Uterus (tissue), 4 donors: Measurements from ENCODE around the gene DDX24. TPM values are rescaled to one million over a fixed set of nuclear protein-coding genes. Genes with fewer than 3 reads are reported as not detected.

Experiments
- DNase-seq, 2 donors: peaks; one replicate each; pipeline ENCODE4 v3.0.0-alpha.2; 2019 to 2020
- H3K27ac ChIP-seq, 2 donors: fragments of 200-600 bp; sonication (generic); 1 replicate in 1 of 2; 2 replicates in 1 of 2; pipeline ENCODE4 v1.5.1; 2016 to 2018
- H3K27me3 ChIP-seq, 2 donors: fragments of 200-600 bp; sonication (generic); one replicate each; pipeline ENCODE4 v1.5.1; 2018 to 2019; ENCODE audit warnings: control low read depth in 1 of 2
- H3K36me3 ChIP-seq, 2 donors: fragments of 200-600 bp; sonication (generic); one replicate each; pipeline ENCODE4 v1.5.1; 2019; ENCODE audit warnings: control low read depth in 1 of 2
- H3K4me1 ChIP-seq, 2 donors: fragments of 200-600 bp; sonication (generic); one replicate each; pipeline ENCODE4 v1.5.1; 2018 to 2019; ENCODE audit warnings: control low read depth in 1 of 2
- H3K4me3 ChIP-seq, 2 donors: fragments of 200-600 bp; sonication (generic); 1 replicate in 1 of 2; 2 replicates in 1 of 2; pipeline ENCODE4 v1.5.1; 2018 to 2019; ENCODE audit warnings: mild to moderate bottlenecking in 1 of 2
- H3K9me3 ChIP-seq, 2 donors: fragments of 200-600 bp; sonication (generic); one replicate each; pipeline ENCODE4 v1.5.1; 2019; ENCODE audit warnings: control low read depth in 1 of 2
- CTCF ChIP-seq, 4 experiments: fragments of 200-600 bp in 2 of 4; fragments of 450-650 bp in 2 of 4; sonication (generic) in 2 of 4; IDR thresholded peaks; one replicate each; pipeline ENCODE4 v1.5.1; 2016 to 2019; ENCODE audit warnings: antibody characterized with exemption in 4 of 4, mild to moderate bottlenecking in 2 of 4, moderate library complexity in 1 of 4
- POLR2A ChIP-seq, 2 donors: fragments of 450-650 bp; IDR thresholded peaks; one replicate each; pipeline ENCODE4 v1.6.1; 2016; ENCODE audit warnings: antibody characterized with exemption in 2 of 2, mild to moderate bottlenecking in 1 of 2, moderate library complexity in 1 of 2
- intact Hi-C: fragments of 100-400 bp; cut with DNase I; formaldehyde crosslinking; loops from one replicate; pipeline ENCODE4 v1.15.1; 2023; ENCODE audit warnings: low total_unique reads
- total RNA-seq, 4 donors: library from RNA; depleted of rRNA in 3 of 4; stranded (reverse); fragments of >200 nt in 3 of 4; gene quantifications; one replicate each; pipeline versions ENCODE4 v1.1.0 to v1.2.4, GENCODE V29; 2014 to 2023
- donor health status: DM: yes; HTN: yes; CAD: no.

Gene DDX24
- total RNA-seq, 4 donors from 2014 or later: 55.6 to 223 (median 116) TPM

GRCh38 chr14:94123868-94124267 is 42.9 kb upstream of the DDX24 start:
- H3K4me1 ChIP-seq: peaks cover 0 to 3% of the 10 kb centered on the region in 2 donors
- intact Hi-C loops: no loop called here
- no peaks in the 10 kb centered on the region for H3K27me3 ChIP-seq
- no peaks in the 10 kb centered on the region for H3K9me3 ChIP-seq
- DNase-seq: no peak
- H3K36me3 ChIP-seq: no peaks in the 10 kb centered on the region
- no peak overlapping the region for H3K27ac ChIP-seq
- no peak overlapping the region for H3K4me3 ChIP-seq
- no peak for TF ChIP-seq CTCF (IDR thresholded peaks at IDR 0.05)
- no peak for TF ChIP-seq POLR2A (IDR thresholded peaks at IDR 0.05)

- H3K27ac ChIP-seq: no peak overlapping the region
- H3K27me3 ChIP-seq: no peaks in the 10 kb centered on the region
- no peaks in the 10 kb centered on the region for H3K4me1 ChIP-seq
- no peak overlapping the region for H3K4me3 ChIP-seq
- DNase-seq: no peak
- intact Hi-C loops: no loop called here
- H3K36me3 ChIP-seq: no peaks in the 10 kb centered on the region
- H3K9me3 ChIP-seq: no peaks in the 10 kb centered on the region
- TF ChIP-seq POLR2A (IDR thresholded peaks at IDR 0.05) (no peak), CTCF (IDR thresholded peaks at IDR 0.05) (no peak)
These were observed 42.3 kb upstream of the DDX24 start for GRCh38 chr14:94123296-94123695.

- TF ChIP-seq CTCF (IDR thresholded peaks at IDR 0.05) (no peak), POLR2A (IDR thresholded peaks at IDR 0.05) (no peak)
- no peak overlapping the region for H3K4me3 ChIP-seq
- intact Hi-C loops: no loop called here
- H3K36me3 ChIP-seq: no peaks in the 10 kb centered on the region
- no peak overlapping the region for H3K27ac ChIP-seq
- DNase-seq: no peak
- no peaks in the 10 kb centered on the region for H3K4me1 ChIP-seq
- no peaks in the 10 kb centered on the region for H3K27me3 ChIP-seq
- H3K9me3 ChIP-seq: no peaks in the 10 kb centered on the region
These were observed 41.4 kb upstream of the DDX24 start for GRCh38 chr14:94122438-94122837.

GRCh38 chr14:94121485-94121884 is 40.5 kb upstream of the DDX24 start:
- Histone ChIP-seq H3K27me3 (no peaks in the 10 kb centered on the region), H3K4me1 (no peaks in the 10 kb centered on the region), H3K9me3 (no peaks in the 10 kb centered on the region), H3K27ac (no peak overlapping the region), H3K36me3 (no peaks in the 10 kb centered on the region), H3K4me3 (no peak overlapping the region)
- intact Hi-C loops: no loop called here
- no peak for TF ChIP-seq CTCF (IDR thresholded peaks at IDR 0.05)
- TF ChIP-seq POLR2A (IDR thresholded peaks at IDR 0.05): no peak
- DNase-seq: peak in 1 of 2 donors; percentile 0

- Histone ChIP-seq H3K4me1 (no peaks in the 10 kb centered on the region), H3K27ac (no peak overlapping the region), H3K36me3 (no peaks in the 10 kb centered on the region), H3K27me3 (no peaks in the 10 kb centered on the region), H3K9me3 (no peaks in the 10 kb centered on the region), H3K4me3 (no peak overlapping the region)
- no peak for DNase-seq
- intact Hi-C loops: no loop called here
- TF ChIP-seq CTCF (IDR thresholded peaks at IDR 0.05) (no peak), POLR2A (IDR thresholded peaks at IDR 0.05) (no peak)
These were observed 39.8 kb upstream of the DDX24 start for GRCh38 chr14:94120667-94121340.
